Measurements from ENCODE around the gene TUBA3E. TPM values are rescaled to one million over a fixed set of nuclear protein-coding genes. Genes with fewer than 3 reads are reported as not detected.

TUBA3E gene
- not detected in 2 replicates for total RNA-seq

GRCh38 chr2:130198343-130198742 lies at the start of gene TUBA3E:
Gene TUBA3E (minus strand): TSS chr2:130198439. CDS start chr2:130198360, 79 bp downstream.

DNA sequence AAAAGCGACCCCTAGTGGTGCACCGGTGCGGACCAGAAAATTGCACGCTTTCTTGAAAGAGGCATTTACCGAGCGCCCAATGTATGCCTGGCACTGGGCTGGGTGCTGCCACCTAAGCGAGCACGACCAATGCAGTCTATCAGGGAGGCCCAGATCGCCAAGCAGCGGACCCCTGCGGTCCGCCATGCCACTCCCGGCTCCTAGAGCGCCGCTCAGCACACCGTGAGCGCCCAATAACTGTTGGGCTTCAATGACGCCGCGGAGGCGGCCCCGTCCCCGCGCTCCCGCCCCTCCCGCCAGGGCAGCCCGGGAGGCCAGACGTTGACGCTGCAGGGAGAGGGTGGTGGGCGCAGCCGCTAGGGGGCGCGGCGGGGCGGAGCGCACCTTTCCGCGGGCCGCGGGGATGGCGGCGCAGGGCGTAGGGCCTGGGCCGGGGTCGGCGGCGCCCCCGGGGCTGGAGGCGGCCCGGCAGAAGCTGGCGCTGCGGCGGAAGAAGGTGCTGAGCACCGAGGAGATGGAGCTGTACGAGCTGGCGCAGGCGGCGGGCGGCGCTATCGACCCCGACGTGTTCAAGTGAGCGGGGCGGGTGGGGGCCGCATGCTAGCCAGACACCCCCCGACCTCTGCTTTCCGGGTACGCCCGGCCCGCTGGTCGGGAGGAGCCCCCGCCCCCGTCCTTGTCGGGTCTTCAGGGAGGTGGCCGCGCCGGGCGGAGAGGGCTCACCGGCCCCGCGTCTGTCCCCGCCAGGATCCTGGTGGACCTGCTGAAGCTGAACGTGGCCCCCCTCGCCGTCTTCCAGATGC lies 16.2 kb downstream of the TUBA3E start, which contains the start of gene MZT2B:
Gene MZT2B (plus strand): TSS at position 383 of the 803 bp plus-strand sequence. CDS start 21 bp downstream, at position 404.

GRCh38 chr2:130181325-130181879 lies 16.8 kb downstream of the TUBA3E start, which contains the start of gene SMPD4:
Gene SMPD4 (minus strand): TSS chr2:130181602. CDS start chr2:130176592, 5,010 bp downstream.

GRCh38 chr2:130145006-130145414 lies 53.2 kb downstream of the TUBA3E start, which contains the start of gene CCDC74B:
Gene CCDC74B (minus strand): TSS chr2:130145112. CDS start chr2:130144996, 116 bp downstream.

Other genes with a start within 250 kb of the TUBA3E start
- not detected in 2 replicates for gene RAB6C, start 218.8 kb downstream of the TUBA3E start, total RNA-seq
- 0.12 TPM in 1 of 2 replicates, not detected in the other for gene POTEF, start 69.2 kb downstream of the TUBA3E start, total RNA-seq
- gene CCDC74B, start 53.3 kb downstream of the TUBA3E start, total RNA-seq, result 6.7 and 10.2 TPM in 2 replicates
- gene SMPD4, start 16.8 kb downstream of the TUBA3E start, total RNA-seq, result 23.1 and 25.3 TPM in 2 replicates
- 94.6 and 97.4 TPM in 2 replicates for gene MZT2B, start 16.2 kb downstream of the TUBA3E start, total RNA-seq
- gene IMP4, start 144.5 kb upstream of the TUBA3E start, total RNA-seq, result 62.9 and 67.7 TPM in 2 replicates
- gene PTPN18, start 157.6 kb upstream of the TUBA3E start, total RNA-seq, result 20.5 and 21.4 TPM in 2 replicates